HL-60 (cell line): Measurements from ENCODE around the gene GSTO2.

ENCODE experiments used
- CTCF ChIP-seq: IDR thresholded peaks from one replicate; pipeline ENCODE4 v1.5.1; 2011; ENCODE audit warnings: low read length, control low read depth, inconsistent platforms; ENCODE audit not compliant: insufficient read depth
- GABPA ChIP-seq: IDR thresholded peaks from 2 replicates; pipeline ENCODE4 v1.6.1; 2012; ENCODE audit warnings: low read depth
- POLR2AphosphoS5 ChIP-seq: IDR thresholded peaks from 2 replicates; pipeline ENCODE4 v1.6.1; 2012; ENCODE audit warnings: low read depth

GRCh38 chr10:104306897-104307296 lies 37.9 kb downstream of the GSTO2 start:
- TF ChIP-seq CTCF (no peak), POLR2AphosphoS5 (no peak), GABPA (no peak)
